ENCODE results near the gene LY6G6D.

DNA sequence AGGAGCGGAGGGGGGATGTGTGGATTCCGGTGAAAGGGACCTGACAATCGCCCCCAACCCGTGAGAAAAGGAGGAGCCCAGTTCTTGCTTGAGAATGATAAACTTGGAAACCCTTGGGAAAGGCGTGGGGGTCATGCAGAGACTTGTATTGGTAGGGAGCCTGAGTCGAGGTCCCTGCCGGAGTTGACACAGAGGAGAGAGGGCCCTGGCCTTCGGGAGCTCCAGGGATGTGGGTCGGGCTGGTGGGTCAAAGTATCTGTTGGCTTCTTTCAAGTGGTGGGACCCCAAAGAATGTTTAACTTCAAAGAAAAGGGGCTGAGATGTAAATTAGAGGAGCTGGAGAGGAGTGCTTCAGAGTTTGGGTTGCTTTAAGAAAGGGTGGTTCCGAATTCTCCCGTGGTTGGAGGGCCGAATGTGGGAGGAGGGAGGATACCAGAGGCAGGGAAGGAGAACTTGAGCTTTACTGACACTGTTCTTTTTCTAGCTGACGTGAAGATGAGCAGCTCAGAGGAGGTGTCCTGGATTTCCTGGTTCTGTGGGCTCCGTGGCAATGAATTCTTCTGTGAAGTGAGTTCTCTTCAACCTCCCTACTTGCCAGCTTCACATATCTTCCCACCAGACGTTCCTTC lies 48.7 kb upstream of the LY6G6D start:
- TF ChIP-seq, protein P1, sequence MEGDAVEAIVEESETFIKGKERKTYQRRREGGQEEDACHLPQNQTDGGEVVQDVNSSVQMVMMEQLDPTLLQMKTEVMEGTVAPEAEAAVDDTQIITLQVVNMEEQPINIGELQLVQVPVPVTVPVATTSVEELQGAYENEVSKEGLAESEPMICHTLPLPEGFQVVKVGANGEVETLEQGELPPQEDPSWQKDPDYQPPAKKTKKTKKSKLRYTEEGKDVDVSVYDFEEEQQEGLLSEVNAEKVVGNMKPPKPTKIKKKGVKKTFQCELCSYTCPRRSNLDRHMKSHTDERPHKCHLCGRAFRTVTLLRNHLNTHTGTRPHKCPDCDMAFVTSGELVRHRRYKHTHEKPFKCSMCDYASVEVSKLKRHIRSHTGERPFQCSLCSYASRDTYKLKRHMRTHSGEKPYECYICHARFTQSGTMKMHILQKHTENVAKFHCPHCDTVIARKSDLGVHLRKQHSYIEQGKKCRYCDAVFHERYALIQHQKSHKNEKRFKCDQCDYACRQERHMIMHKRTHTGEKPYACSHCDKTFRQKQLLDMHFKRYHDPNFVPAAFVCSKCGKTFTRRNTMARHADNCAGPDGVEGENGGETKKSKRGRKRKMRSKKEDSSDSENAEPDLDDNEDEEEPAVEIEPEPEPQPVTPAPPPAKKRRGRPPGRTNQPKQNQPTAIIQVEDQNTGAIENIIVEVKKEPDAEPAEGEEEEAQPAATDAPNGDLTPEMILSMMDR (IDR thresholded peaks at IDR 0.05): no peak
- no peak for TF ChIP-seq EZH2 (IDR thresholded peaks at IDR 0.05; ENCODE audit: borderline replicate concordance, insufficient read depth, low read depth, low read length, poor library complexity, severe bottlenecking)
